Mucosa of descending colon (tissue), 3 donors: ENCODE measurements around the gene ASB10. TPM values are rescaled to one million over a fixed set of nuclear protein-coding genes. Genes with fewer than 3 reads are reported as not detected.

Experiments used
- ATAC-seq: fragments of 200-7000 bp; cut with Tn5 transposase; one replicate; pipeline ENCODE4 v1.9.1; 2020; ENCODE audit warnings: mild to moderate bottlenecking, moderate library complexity
- DNase-seq, 3 donors: peaks; one replicate each; pipeline ENCODE4 v3.0.0-alpha.2; 2020
- H3K36me3 ChIP-seq: fragments of 200-600 bp; one replicate; pipeline ENCODE4 v1.8.0; 2021; ENCODE audit warnings: low read depth, mild to moderate bottlenecking
- H3K4me1 ChIP-seq: fragments of 200-600 bp; one replicate; pipeline ENCODE4 v1.8.0; 2021; ENCODE audit warnings: low read depth, mild to moderate bottlenecking
- H3K4me3 ChIP-seq: fragments of 200-600 bp; one replicate; pipeline ENCODE4 v1.8.0; 2021; ENCODE audit warnings: mild to moderate bottlenecking
- H3K9me3 ChIP-seq: fragments of 200-600 bp; one replicate; pipeline ENCODE4 v1.8.0; 2021; ENCODE audit warnings: mild to moderate bottlenecking
- intact Hi-C, 2 donors: fragments of 100-400 bp; cut with DNase I in 1 of 2; cut with micrococcal nuclease in 1 of 2; formaldehyde crosslinking; loops; one replicate each; pipeline versions ENCODE4 v1.11.0 to v1.11.1; 2022; cut with DNase I, micrococcal nuclease
- total RNA-seq, 3 donors: library from RNA; stranded (reverse); fragmentation: NEBNext Ultra II Directional in 2 of 3; extraction: Animal tissue kit (Norgen Biotek cat#: 25700) in 2 of 3; gene quantifications; one replicate each; pipeline versions ENCODE4 v1.2.1 to v1.2.4, GENCODE V29; 2021 to 2023
- TF ChIP-seq, protein P1 (sequence below): fragments of 200-600 bp; IDR thresholded peaks from one replicate; pipeline ENCODE4 v1.8.0; 2022; ENCODE audit warnings: antibody characterized with exemption, mild to moderate bottlenecking
- donor health status: DM: no; HTN: no; CAD: no; lungs with moderate emphysema.
- donor health status: DM: no; HTN: no; CAD: no.
- donor health status: DM: no; HTN: yes; CAD: no.

ASB10 gene
- total RNA-seq, 3 donors from 2014 or later = not detected

DNA sequence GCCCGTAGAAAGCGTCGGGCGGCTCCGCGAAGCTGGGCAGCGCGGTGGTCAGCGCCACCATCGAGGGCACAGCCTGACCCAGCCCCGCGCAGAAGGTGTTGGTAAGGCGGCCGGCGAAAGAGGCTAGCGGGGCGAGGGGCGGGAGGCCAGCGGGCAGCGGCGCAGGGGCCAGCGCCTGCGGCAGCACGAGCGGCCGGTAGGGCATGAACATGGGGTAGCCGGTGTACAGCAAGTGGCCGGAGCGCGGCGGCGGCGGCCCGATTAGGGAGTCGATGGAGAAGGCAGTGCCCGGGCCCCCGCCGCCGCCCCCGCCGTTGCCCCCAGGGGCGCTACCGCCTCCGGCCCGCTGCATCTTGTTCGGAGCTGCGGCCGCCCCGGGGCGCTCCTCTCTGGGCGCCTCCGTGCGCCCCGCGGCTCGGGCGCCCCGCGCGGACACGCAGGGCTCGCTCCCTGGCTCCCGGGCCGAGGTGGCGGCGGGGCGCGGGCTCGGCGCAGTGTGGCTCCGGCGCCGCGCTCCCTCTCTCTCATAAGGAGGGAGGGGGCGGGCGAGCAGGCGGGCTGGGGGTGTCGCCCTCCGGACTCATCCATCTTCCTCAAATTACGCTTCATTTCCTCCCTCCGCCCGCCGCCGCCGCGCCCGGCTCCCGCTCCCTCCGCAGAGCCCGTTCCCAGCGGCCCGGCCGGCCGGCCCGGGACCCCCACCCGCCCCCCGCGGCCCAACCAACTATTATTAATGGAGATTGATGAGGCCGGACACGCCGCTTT, 19.7 kb downstream of the ASB10 start, which contains the start of gene GBX1:
TSS of gene GBX1 (minus strand) at position 498 of the 765 bp plus-strand sequence. CDS start at position 352, 146 bp downstream.
- intact Hi-C loops = loop anchor here in 1 of 2 donors (5.0 kb wide), 1 partner anchor 40 kb away; no protein-coding TSS in a partner anchor
- H3K9me3 ChIP-seq = no peaks in the 10 kb centered on the region
- no peaks in the 10 kb centered on the region for H3K36me3 ChIP-seq
- H3K4me1 ChIP-seq = peaks cover 17% of the 10 kb centered on the region
- ATAC-seq = peak; percentile 54
- TF ChIP-seq, protein P1, sequence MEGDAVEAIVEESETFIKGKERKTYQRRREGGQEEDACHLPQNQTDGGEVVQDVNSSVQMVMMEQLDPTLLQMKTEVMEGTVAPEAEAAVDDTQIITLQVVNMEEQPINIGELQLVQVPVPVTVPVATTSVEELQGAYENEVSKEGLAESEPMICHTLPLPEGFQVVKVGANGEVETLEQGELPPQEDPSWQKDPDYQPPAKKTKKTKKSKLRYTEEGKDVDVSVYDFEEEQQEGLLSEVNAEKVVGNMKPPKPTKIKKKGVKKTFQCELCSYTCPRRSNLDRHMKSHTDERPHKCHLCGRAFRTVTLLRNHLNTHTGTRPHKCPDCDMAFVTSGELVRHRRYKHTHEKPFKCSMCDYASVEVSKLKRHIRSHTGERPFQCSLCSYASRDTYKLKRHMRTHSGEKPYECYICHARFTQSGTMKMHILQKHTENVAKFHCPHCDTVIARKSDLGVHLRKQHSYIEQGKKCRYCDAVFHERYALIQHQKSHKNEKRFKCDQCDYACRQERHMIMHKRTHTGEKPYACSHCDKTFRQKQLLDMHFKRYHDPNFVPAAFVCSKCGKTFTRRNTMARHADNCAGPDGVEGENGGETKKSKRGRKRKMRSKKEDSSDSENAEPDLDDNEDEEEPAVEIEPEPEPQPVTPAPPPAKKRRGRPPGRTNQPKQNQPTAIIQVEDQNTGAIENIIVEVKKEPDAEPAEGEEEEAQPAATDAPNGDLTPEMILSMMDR = no peak
- H3K4me3 ChIP-seq = no peak within 1 kb of the TSS
- no peak for DNase-seq

DNA sequence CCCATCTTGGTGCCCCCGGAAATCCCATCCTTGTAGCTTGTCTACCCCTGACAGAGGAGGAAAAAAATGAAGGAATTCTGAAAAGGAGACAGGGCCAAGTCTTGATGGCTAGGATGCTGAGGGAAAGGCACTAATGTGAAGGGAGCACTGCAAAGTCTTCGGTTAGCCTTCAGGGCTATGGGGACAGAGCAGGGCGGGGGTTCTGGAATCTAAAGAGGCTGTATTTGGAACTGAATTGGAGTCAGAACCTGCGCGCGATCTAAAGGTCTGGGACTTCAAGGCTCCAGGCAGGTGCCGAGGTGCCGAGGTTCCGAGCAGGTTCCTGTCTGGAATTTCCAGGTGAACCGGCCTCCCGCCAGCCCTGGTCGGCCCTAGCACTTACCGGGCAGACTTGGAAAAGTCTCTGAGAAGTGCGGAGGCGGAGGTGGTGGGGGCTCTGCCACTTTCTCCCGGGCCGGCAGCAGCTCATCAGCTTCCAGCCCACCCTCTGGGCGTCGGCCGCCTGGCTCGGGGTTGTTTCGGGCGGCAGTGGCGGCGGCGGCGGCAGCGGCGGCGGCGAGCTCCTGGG, 20.3 kb downstream of the ASB10 start:
- no peak for ATAC-seq
- TF ChIP-seq, protein P1 = no peak
- Histone ChIP-seq H3K9me3 (no peaks in the 10 kb centered on the region), H3K4me1 (peaks cover 17% of the 10 kb centered on the region), H3K36me3 (no peaks in the 10 kb centered on the region), H3K4me3 (no peak overlapping the region)
- DNase-seq = no peak
- intact Hi-C loops = loop anchor here in 1 of 2 donors (5.0 kb wide), 1 partner anchor 39 kb away; no protein-coding TSS in a partner anchor

DNA sequence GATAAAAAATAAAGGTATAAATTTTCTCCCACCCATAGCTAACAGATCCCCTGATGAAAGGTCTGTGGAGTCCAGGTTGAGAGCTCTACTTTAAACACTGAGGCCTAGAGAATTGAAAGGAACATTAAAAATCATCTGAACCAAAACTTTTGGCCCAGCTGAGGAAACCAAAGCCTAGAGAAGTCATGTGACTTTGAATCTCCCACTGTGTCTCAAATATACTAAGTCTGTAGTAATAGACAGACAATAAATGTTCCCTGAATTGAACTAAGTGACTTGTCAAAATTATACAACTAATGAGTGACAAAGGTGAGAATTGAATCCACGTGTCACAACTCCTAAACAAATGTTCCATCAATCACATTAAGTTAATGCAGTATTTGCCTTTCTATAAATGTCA, 25.3 kb downstream of the ASB10 start:
- Histone ChIP-seq H3K9me3 (no peaks in the 10 kb centered on the region), H3K4me3 (no peak overlapping the region), H3K4me1 (peaks cover 6% of the 10 kb centered on the region), H3K36me3 (no peaks in the 10 kb centered on the region)
- DNase-seq (no peak), ATAC-seq (no peak)
- TF ChIP-seq, protein P1 = no peak
- intact Hi-C loops = no loop called here

DNA sequence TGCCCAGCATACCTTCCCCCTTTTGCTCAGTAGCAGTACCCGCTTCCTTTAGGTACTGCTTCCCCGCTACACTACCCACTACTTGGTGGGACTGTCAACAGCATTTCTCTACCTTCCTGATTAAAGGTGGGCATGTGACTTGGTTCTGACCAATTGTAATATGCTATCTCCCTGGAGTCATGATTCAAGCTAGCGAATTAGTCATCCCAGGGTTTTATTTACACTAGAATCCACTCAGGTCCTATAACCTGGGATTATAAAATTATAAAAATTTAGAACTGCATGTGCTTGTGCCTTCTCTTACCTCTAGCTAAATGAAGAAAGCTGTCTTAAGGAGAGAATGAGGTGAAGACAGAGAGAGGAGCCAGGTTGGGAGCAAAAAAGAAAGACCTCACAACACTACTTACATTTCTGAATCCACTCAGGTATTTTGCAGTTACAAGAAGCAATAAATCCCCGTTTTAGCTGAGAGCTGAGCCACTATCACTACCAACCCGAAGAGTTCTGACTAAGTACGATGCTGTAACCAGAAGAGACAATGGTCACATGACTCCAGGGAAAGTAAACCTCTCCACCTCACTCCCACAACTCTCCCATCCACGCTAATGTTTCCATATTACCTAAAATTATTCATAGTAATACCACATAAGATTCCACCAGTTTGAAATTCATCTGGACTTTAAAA, 29.3 kb downstream of the ASB10 start:
- ATAC-seq (peak; percentile 99), DNase-seq (no peak)
- H3K4me3 ChIP-seq = no peak overlapping the region
- H3K36me3 ChIP-seq = no peaks in the 10 kb centered on the region
- intact Hi-C loops = no loop called here
- TF ChIP-seq, protein P1 = no peak
- H3K4me1 ChIP-seq = peaks cover 5% of the 10 kb centered on the region
- no peaks in the 10 kb centered on the region for H3K9me3 ChIP-seq

DNA sequence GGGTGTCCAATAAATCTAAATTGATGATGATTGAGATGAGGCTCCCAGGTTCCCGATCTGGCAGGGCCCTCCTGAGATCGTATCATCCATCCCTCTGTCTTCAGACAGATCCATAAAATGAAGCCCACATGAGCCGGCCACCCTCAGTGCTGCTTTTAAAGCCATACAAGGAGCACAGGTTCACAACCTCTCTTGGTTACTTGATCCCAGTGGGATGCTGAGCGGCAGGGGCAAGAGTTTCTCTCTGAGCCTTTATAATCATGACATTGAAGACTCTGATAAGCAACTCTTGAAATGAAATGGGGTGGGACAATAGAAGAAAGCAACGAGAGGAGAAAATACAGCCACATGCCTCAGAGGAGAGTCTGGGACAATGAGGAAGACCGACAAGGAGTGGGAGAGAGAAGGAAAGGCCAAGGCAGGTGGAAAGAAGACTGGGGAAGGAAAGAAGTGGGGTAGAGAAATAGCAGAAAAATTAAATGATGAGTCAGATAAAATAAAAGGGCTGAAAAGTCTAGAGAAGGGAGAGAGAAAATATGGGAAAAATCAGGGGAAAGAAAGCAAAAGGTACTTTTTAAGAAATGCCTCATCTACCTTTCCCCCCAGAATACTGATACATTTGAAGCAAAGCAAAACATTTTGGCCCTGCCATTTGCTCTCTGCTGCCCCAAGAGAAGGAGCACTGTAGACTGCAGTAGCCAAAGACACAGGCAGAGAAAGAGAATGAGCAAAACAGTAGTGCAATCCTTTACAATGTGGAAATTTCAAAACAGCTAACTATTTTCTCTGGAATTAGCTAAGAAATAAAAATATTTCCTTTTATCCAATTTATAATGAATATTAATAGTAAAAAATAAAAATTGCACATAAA, 34.2 kb downstream of the ASB10 start:
- TF ChIP-seq, protein P1 = no peak
- no peak overlapping the region for H3K4me3 ChIP-seq
- peaks cover 2% of the 10 kb centered on the region for H3K4me1 ChIP-seq
- DNase-seq (no peak), ATAC-seq (no peak)
- intact Hi-C loops = no loop called here
- no peaks in the 10 kb centered on the region for H3K36me3 ChIP-seq
- no peaks in the 10 kb centered on the region for H3K9me3 ChIP-seq
